OCI-LY3 (cell line): ENCODE measurements around the gene ARHGAP10.

Experiments used
- CTCF ChIP-seq: fragments of 200-600, 300-600 bp; sonication (generic); IDR thresholded peaks from 2 replicates; pipeline ENCODE4 v1.5.1; 2014; ENCODE audit warnings: antibody characterized with exemption, low read length, low read depth
- EZH2phosphoT487 ChIP-seq: fragments of 200-600 bp; shearing (Covaris generic); IDR thresholded peaks from 2 replicates; pipeline ENCODE4 v1.6.1; 2018; ENCODE audit warnings: antibody characterized with exemption, mixed run types, low read depth

- TF ChIP-seq CTCF (no peak), EZH2phosphoT487 (no peak)
Observed at GRCh38 chr4:147923854-147924253, 192.0 kb downstream of the ARHGAP10 start.
